Measurements from ENCODE around the gene DIAPH2. TPM values are rescaled to one million over a fixed set of nuclear protein-coding genes. Genes with fewer than 3 reads are reported as not detected.

DIAPH2 gene
- total RNA-seq, 1 experiment from 2014 or later, result 20.4 TPM

DNA sequence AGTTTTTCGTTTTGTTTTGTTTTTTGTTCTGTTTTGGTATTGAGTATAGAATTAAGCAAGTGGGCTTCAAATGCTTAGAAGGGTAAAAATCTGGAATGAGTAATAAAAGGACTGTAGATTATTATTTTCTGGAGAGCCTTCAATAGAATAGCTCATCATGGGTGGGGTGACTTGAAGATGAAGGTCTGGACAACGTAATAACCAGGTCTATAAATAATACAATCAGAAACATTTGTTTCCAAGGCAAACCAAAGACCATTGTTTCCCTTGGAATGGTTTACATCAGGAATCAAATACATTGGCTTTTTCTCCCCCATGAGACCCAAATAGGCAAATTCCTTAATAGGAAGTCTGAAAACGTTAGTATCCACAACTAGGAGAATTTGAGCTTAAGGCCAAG lies 920.6 kb downstream of the DIAPH2 start:
- Histone ChIP-seq H3K36me3 (replicated peaks; ENCODE audit: control insufficient read depth, insufficient read depth, low read length) (no peaks in the 10 kb centered on the region), H3K4me3 (ENCODE audit: insufficient read depth, low read depth, low read length) (no peak overlapping the region), H3K27me3 (ENCODE audit: control insufficient read depth, insufficient read depth, low read length) (no peaks in the 10 kb centered on the region)
- DNase-seq, result no peak

GRCh38 chrX:97609357-97609756 lies 924.7 kb downstream of the DIAPH2 start:
- H3K4me3 ChIP-seq (ENCODE audit: insufficient read depth, low read depth, low read length), result no peak overlapping the region
- no peaks in the 10 kb centered on the region for H3K36me3 ChIP-seq (replicated peaks; ENCODE audit: control insufficient read depth, insufficient read depth, low read length)
- H3K27me3 ChIP-seq (ENCODE audit: control insufficient read depth, insufficient read depth, low read length), result no peaks in the 10 kb centered on the region
- no peak for DNase-seq

DNA sequence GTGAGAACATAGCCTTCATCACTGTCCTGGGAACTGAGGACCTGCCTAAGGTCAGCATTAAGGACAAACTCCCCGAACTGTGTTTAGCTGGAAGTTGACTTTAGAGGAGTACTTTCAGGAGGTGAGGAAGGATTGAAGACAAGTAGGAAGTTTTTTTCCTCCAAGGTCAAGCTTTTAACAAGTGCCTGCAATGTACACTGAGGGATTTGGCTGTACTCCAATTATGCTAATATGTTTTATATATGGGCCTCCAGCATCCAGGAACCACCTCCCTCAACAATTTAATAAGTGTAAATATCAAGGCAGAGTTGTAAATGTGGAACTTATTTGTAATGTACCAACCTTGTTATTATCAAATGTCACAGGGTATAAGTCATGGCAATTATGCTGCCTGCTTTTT lies 925.3 kb downstream of the DIAPH2 start:
- no peaks in the 10 kb centered on the region for H3K27me3 ChIP-seq (ENCODE audit: control insufficient read depth, insufficient read depth, low read length)
- DNase-seq, result no peak
- H3K4me3 ChIP-seq (ENCODE audit: insufficient read depth, low read depth, low read length), result no peak overlapping the region

DNA sequence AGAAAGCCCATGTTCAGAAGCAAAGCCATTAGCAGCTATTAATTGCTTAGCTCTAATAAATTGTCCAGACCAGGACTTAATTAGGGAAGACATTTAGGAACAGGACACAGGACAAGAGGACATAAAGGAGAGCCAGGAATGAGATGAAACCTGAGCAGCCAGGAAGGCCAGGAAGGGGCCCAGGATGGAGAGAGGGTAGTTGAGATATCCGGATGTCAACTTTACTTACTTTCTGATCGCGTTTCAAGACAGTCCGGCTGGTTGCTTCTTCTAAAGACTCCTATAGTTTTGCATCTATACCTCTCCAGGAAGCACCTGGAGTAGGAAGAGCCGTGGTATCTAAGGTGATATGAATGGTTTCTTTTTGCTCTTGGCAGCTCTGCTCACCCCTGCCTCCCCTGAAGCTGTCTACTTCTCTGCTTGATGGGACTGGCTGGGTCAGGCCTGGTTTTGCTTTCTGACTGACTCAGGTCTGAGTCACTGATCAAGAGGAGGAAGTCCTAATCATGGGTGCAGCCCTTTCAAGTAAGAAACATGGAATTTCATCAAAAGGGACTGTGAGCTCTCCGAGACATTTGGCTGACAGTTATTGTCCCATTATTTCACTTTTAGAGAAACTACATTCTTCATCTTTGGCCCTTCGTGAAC lies 932.4 kb downstream of the DIAPH2 start:
- no peaks in the 10 kb centered on the region for H3K27me3 ChIP-seq (ENCODE audit: control insufficient read depth, insufficient read depth, low read length)
- H3K4me3 ChIP-seq (ENCODE audit: insufficient read depth, low read depth, low read length), result no peak overlapping the region
- no peak for DNase-seq
- no peaks in the 10 kb centered on the region for H3K36me3 ChIP-seq (replicated peaks; ENCODE audit: control insufficient read depth, insufficient read depth, low read length)

More for the DNA sequence above, 925.3 kb downstream of the DIAPH2 start:
- H3K36me3 ChIP-seq (replicated peaks; ENCODE audit: control insufficient read depth, insufficient read depth, low read length), result no peaks in the 10 kb centered on the region

GRCh38 chrX:97619499-97619898 lies 934.9 kb downstream of the DIAPH2 start:
- DNase-seq, result no peak
- Histone ChIP-seq H3K4me3 (ENCODE audit: insufficient read depth, low read depth, low read length) (no peak overlapping the region), H3K27me3 (ENCODE audit: control insufficient read depth, insufficient read depth, low read length) (no peaks in the 10 kb centered on the region), H3K36me3 (replicated peaks; ENCODE audit: control insufficient read depth, insufficient read depth, low read length) (no peaks in the 10 kb centered on the region)

- no peaks in the 10 kb centered on the region for H3K27me3 ChIP-seq (ENCODE audit: control insufficient read depth, insufficient read depth, low read length)
- DNase-seq, result no peak
- no peaks in the 10 kb centered on the region for H3K36me3 ChIP-seq (replicated peaks; ENCODE audit: control insufficient read depth, insufficient read depth, low read length)
- no peak overlapping the region for H3K4me3 ChIP-seq (ENCODE audit: insufficient read depth, low read depth, low read length)
Measured at GRCh38 chrX:97622111-97622510, 937.5 kb downstream of the DIAPH2 start.

- DNase-seq, result no peak
Measured at GRCh38 chrX:97628326-97628725, 943.7 kb downstream of the DIAPH2 start.

GRCh38 chrX:97628807-97629596 lies 944.4 kb downstream of the DIAPH2 start:
- no peaks in the 10 kb centered on the region for H3K27me3 ChIP-seq (ENCODE audit: control insufficient read depth, insufficient read depth, low read length)
- DNase-seq, result no peak
- H3K4me3 ChIP-seq (ENCODE audit: insufficient read depth, low read depth, low read length), result no peak overlapping the region

More at GRCh38 chrX:97628326-97628725, 943.7 kb downstream of the DIAPH2 start:
- Histone ChIP-seq H3K36me3 (replicated peaks; ENCODE audit: control insufficient read depth, insufficient read depth, low read length) (no peaks in the 10 kb centered on the region), H3K27me3 (ENCODE audit: control insufficient read depth, insufficient read depth, low read length) (no peaks in the 10 kb centered on the region), H3K4me3 (ENCODE audit: insufficient read depth, low read depth, low read length) (no peak overlapping the region)

DNA sequence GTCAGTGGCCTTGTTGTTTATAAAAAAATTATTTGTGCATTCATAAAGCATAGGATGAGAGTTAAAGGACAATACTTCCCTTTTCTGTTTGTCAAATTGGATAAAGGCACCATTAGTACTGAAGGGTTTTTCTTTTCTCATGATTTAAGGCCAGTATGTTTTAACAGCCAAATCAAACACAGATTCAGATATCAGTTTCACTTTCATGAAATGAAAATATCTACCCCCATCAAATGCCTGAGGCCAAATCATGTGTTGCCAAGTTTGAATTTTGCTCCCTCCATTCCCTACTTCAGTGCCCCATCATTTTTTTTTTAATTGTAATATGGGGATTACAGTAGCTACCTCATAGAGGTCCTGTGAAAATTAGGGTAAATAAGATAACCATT lies 944.9 kb downstream of the DIAPH2 start:
- Histone ChIP-seq H3K4me3 (ENCODE audit: insufficient read depth, low read depth, low read length) (no peak overlapping the region), H3K36me3 (replicated peaks; ENCODE audit: control insufficient read depth, insufficient read depth, low read length) (no peaks in the 10 kb centered on the region), H3K27me3 (ENCODE audit: control insufficient read depth, insufficient read depth, low read length) (no peaks in the 10 kb centered on the region; the same call in 1 of the 2 replicates)
- no peak for DNase-seq

More at GRCh38 chrX:97628807-97629596, 944.4 kb downstream of the DIAPH2 start:
- no peaks in the 10 kb centered on the region for H3K36me3 ChIP-seq (replicated peaks; ENCODE audit: control insufficient read depth, insufficient read depth, low read length)

GRCh38 chrX:97633798-97634197 lies 949.2 kb downstream of the DIAPH2 start:
- H3K4me3 ChIP-seq (ENCODE audit: insufficient read depth, low read depth, low read length), result no peak overlapping the region

GRCh38 chrX:97636473-97637140 lies 952.0 kb downstream of the DIAPH2 start:
- Histone ChIP-seq H3K27me3 (ENCODE audit: control insufficient read depth, insufficient read depth, low read length) (no peaks in the 10 kb centered on the region; the same call in 1 of the 2 replicates), H3K36me3 (replicated peaks; ENCODE audit: control insufficient read depth, insufficient read depth, low read length) (no peaks in the 10 kb centered on the region), H3K4me3 (ENCODE audit: insufficient read depth, low read depth, low read length) (no peak overlapping the region)
- DNase-seq, result no peak

More at GRCh38 chrX:97633798-97634197, 949.2 kb downstream of the DIAPH2 start:
- Histone ChIP-seq H3K27me3 (ENCODE audit: control insufficient read depth, insufficient read depth, low read length) (no peaks in the 10 kb centered on the region; the same call in 1 of the 2 replicates), H3K36me3 (replicated peaks; ENCODE audit: control insufficient read depth, insufficient read depth, low read length) (no peaks in the 10 kb centered on the region)
- no peak for DNase-seq

- no peaks in the 10 kb centered on the region for H3K36me3 ChIP-seq (replicated peaks; ENCODE audit: control insufficient read depth, insufficient read depth, low read length)
- no peak for DNase-seq
- H3K4me3 ChIP-seq (ENCODE audit: insufficient read depth, low read depth, low read length), result no peak overlapping the region
- no peaks in the 10 kb centered on the region; the same call in 1 of the 2 replicates for H3K27me3 ChIP-seq (ENCODE audit: control insufficient read depth, insufficient read depth, low read length)
Measured at GRCh38 chrX:97637289-97637688, 952.6 kb downstream of the DIAPH2 start.

DNA sequence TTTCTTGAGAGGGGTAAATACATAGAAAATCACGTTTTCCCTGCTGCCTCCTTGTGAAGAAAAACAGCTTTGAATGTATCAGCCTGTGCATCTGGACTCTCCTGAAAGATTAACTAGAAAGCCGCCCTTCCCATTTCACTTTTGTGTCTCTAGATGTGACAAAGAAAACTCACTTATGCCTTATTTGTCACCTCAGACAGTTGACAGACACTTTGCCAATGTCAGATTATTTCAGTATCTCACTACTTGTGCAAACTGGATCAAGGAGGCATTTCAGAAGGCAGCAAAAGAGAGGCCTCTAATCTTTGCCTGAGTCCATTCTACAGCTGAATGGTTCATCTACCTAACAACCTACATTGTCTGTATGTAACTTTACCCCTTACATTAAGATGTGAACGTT lies 954.0 kb downstream of the DIAPH2 start:
- no peaks in the 10 kb centered on the region; the same call in 1 of the 2 replicates for H3K27me3 ChIP-seq (ENCODE audit: control insufficient read depth, insufficient read depth, low read length)
- no peak for DNase-seq
- no peak overlapping the region for H3K4me3 ChIP-seq (ENCODE audit: insufficient read depth, low read depth, low read length)
- H3K36me3 ChIP-seq (replicated peaks; ENCODE audit: control insufficient read depth, insufficient read depth, low read length), result no peaks in the 10 kb centered on the region

GRCh38 chrX:97639526-97639925 lies 954.9 kb downstream of the DIAPH2 start:
- DNase-seq, result peak; percentile 67
- Histone ChIP-seq H3K4me3 (ENCODE audit: insufficient read depth, low read depth, low read length) (no peak overlapping the region), H3K36me3 (replicated peaks; ENCODE audit: control insufficient read depth, insufficient read depth, low read length) (no peaks in the 10 kb centered on the region), H3K27me3 (ENCODE audit: control insufficient read depth, insufficient read depth, low read length) (no peaks in the 10 kb centered on the region; the same call in 1 of the 2 replicates)
